Measurements from ENCODE around the gene SGTA.

SGTA gene

DNA sequence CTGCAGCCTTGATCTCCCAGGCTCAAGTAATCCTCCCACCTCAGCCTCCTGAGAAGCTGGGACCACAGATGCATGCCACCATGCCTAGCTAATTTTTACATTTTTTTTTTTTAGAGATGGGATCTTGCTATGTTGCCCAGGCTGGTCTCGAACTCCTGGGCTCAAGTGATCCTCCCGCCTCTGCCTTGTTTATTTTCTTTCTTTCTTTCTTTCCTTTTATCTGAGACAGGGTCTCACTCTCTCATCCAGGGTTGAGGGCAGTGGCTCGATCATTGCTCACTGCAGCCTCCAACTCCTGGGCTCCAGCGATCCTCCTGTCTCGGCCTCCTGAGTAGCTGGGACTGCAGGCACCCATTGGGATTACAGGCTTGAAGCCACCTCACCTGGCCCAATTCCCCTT, 76.8 kb downstream of the SGTA start:
- Histone ChIP-seq H3K27me3 (ENCODE audit: low read depth, low read length) (no peaks in the 10 kb centered on the region), H3K27ac (ENCODE audit: low read length) (no peak overlapping the region), H3K9me3 (ENCODE audit: control insufficient read depth in 1 of 2, low read length in 2 of 2) (no peaks in the 10 kb centered on the region), H3K4me3 (ENCODE audit: low read depth in 1 of 2, low read length in 2 of 2) (no peak overlapping the region), H3K36me3 (ENCODE audit: control insufficient read depth in 1 of 2, insufficient read depth in 2 of 2, low read length in 2 of 2) (no peaks in the 10 kb centered on the region), H3K4me1 (ENCODE audit: control insufficient read depth in 1 of 2, insufficient read depth in 2 of 2, low read length in 2 of 2) (peaks cover 0 to 8% of the 10 kb centered on the region in 2 donors)
